ENCODE results near the gene DDX10.

DNA sequence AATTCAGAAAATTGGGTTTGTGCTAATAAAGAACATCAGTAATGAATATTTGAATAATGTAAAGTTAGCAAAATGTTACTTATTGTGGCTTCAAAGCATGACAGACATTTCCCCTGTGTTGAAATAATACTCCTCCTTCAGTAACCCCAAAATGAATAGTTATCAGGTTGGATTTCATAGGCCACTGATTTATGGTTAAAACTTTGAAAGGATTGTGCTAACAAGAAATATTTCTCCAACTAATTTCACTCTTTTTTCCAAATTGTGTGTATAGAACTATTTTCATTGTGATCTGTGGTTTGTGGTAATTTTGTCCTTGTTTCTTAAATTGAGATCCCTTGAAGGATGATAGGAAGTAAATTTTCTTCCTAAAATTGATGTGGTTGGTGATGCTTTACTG lies 7.9 kb downstream of the DDX10 start:
- TF ChIP-seq, protein P1, sequence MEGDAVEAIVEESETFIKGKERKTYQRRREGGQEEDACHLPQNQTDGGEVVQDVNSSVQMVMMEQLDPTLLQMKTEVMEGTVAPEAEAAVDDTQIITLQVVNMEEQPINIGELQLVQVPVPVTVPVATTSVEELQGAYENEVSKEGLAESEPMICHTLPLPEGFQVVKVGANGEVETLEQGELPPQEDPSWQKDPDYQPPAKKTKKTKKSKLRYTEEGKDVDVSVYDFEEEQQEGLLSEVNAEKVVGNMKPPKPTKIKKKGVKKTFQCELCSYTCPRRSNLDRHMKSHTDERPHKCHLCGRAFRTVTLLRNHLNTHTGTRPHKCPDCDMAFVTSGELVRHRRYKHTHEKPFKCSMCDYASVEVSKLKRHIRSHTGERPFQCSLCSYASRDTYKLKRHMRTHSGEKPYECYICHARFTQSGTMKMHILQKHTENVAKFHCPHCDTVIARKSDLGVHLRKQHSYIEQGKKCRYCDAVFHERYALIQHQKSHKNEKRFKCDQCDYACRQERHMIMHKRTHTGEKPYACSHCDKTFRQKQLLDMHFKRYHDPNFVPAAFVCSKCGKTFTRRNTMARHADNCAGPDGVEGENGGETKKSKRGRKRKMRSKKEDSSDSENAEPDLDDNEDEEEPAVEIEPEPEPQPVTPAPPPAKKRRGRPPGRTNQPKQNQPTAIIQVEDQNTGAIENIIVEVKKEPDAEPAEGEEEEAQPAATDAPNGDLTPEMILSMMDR (IDR thresholded peaks at IDR 0.05; ENCODE audit: borderline replicate concordance, extremely low read depth, low read length, poor library complexity, severe bottlenecking) = no peak
- TF ChIP-seq EZH2 (IDR thresholded peaks at IDR 0.05; ENCODE audit: borderline replicate concordance, low read depth, low read length, severe bottlenecking) = no peak
